HFF-Myc (cell line): ENCODE measurements around the gene TMEM240.
A peak's percentile ranks its signal among the peaks of the same experiment; 100 is the strongest.

ENCODE experiments used
- DNase-seq: peaks from one replicate; pipeline ENCODE4 v3.0.0-alpha.2; 2011; ENCODE audit warnings: low read depth; ENCODE audit errors: extremely low read depth
- H3K4me3 ChIP-seq: replicated peaks from 2 replicates; pipeline ENCODE4 v1.5.1; 2011; ENCODE audit warnings: low read depth, mild to moderate bottlenecking, control low read depth, low read length
- TF ChIP-seq, protein P1 (sequence below): IDR thresholded peaks from 2 replicates; pipeline ENCODE4 v1.5.1; 2012; ENCODE audit warnings: mild to moderate bottlenecking, low read depth, low read length, control low read depth; ENCODE audit errors: missing control alignments

The TMEM240 gene

DNA sequence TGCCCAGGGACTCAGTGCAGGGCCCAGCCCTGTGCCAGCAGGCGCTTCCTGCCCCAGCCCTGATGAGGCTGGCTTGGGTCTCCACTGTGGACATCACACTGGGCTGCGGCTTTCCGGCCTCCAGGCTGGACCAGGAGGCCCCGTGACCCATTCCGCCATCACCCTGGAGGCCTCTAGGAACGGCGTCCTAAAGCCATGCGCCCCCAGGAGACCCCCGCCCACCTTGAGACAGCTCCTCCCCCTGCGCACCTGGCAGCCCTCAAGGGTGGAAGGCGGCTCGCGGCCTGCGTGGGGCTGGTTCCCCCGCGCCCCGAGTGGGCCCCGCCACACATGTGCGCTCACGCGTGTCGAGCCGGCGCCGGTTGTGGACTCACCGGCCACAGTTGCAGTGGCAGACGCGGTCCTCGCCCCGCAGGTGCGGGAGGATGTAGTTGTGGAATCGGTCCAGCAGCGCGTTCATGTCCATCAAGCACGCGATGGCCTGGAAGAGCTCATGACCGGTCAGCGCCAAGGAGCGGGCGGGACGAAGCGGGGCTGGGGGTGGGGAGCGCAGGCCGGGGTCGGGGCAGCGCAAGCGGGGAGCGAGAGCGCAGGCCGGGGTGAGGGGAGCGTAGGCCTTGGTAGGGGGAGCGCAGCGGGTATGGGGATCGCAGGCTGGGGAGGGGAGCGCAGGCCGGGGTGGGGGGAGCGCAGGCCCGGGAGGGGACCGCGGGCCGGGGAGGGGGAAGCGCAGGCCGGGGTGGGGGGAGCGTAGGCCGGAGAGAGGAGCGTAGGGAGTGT is 924 bp downstream of the TMEM240 start:
- no peak for DNase-seq
- TF ChIP-seq, protein P1, sequence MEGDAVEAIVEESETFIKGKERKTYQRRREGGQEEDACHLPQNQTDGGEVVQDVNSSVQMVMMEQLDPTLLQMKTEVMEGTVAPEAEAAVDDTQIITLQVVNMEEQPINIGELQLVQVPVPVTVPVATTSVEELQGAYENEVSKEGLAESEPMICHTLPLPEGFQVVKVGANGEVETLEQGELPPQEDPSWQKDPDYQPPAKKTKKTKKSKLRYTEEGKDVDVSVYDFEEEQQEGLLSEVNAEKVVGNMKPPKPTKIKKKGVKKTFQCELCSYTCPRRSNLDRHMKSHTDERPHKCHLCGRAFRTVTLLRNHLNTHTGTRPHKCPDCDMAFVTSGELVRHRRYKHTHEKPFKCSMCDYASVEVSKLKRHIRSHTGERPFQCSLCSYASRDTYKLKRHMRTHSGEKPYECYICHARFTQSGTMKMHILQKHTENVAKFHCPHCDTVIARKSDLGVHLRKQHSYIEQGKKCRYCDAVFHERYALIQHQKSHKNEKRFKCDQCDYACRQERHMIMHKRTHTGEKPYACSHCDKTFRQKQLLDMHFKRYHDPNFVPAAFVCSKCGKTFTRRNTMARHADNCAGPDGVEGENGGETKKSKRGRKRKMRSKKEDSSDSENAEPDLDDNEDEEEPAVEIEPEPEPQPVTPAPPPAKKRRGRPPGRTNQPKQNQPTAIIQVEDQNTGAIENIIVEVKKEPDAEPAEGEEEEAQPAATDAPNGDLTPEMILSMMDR: no peak
- peak overlapping the region; percentile 55 for H3K4me3 ChIP-seq

DNA sequence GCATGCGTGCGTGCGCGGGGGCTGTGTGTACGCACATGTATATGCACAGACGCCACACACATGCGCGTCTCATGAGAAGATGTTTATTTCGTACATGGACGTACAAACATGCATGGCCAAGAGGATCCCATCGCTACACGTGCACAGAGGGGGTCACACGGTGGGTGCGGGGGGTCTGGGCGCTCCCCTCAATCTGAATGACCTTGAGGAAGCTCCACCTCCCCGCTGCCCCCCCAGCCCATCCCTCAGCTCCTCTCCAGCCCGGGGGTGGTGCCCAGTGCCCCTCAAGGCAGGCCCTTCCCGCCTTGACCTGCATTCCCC is 1.5 kb downstream of the TMEM240 start:
- TF ChIP-seq, protein P1: no peak
- peak overlapping the region; percentile 55 for H3K4me3 ChIP-seq
- no peak for DNase-seq

DNA sequence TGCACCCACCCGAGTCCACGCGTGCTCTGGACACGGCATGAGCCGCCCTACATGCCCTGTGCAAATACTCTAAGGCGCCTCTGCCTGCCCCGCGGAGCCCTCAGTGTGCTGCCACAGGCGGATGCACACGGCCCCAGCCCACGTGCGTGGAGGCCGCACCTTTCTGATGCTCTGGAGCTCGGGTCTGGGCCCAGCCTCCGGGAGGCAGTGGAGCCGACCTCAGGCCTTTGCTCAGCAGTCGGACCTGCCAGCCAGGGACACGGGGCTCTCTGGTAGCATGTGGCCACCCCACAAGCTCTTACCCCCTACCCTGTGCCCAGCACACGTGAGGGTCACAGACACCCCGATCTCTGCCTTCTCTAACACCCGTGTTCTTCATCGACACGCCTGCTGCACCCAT is 2.1 kb downstream of the TMEM240 start:
- no peak for DNase-seq
- TF ChIP-seq, protein P1: no peak
- H3K4me3 ChIP-seq: peak overlapping the region; percentile 55

DNA sequence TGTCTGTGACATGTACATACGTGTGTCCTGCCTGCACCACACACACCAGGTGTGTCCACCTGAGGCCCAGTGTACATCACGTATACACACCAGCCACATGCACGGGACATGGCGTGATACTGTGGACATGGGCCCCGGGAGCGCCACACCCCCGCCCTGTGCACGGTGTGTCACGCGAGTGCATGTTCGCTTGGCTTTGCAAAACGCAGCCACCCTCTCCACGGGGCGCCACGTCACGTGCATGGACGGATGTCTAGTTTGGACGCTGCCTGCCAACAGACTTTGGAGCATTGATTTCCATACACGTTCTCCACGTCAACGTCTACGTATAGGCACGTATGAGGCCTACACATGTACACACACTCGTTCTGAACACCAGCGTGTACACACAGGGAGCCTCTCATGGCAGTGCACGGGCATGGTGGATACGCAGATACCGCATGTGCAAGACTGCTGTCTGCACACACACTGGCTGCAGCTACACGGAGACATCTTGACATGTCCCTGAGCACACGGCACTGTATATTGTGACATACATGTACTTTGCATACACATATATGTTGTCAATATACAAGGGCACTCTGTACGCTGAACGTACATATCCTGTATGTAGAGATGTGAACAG is 2.7 kb downstream of the TMEM240 start:
- TF ChIP-seq, protein P1: no peak
- no peak overlapping the region for H3K4me3 ChIP-seq
- DNase-seq: no peak

DNA sequence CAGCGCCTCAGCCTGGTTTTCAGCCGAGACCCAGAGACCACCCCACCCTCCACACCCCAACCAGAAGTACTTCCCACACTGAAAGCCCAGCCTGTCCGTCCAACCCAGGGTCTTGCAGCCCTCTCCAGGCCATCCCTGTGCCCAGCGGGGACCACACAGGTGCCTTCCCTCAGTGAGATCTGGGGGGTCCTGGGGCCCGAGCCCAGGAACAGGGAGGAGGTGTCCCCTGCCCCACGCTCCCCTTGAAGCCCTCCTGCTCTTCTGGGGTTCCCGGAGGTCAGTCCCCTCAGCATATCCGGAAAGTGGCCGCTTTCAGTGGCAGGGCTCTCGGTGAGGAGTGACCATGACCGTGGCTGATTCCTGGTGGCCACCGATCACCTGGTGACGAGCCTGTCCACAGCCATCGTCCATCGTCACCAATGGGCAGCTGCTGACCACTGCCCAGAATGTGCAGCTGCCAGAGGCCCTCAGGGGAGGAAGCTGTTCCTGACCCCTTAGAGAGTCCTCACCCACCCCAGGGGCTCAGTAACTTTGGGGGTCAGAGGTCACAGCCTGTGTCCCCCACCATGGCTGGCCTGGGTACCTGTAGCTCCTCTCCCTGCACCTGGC is 3.4 kb downstream of the TMEM240 start:
- no peak for DNase-seq
- no peak overlapping the region for H3K4me3 ChIP-seq
- TF ChIP-seq, protein P1: no peak

DNA sequence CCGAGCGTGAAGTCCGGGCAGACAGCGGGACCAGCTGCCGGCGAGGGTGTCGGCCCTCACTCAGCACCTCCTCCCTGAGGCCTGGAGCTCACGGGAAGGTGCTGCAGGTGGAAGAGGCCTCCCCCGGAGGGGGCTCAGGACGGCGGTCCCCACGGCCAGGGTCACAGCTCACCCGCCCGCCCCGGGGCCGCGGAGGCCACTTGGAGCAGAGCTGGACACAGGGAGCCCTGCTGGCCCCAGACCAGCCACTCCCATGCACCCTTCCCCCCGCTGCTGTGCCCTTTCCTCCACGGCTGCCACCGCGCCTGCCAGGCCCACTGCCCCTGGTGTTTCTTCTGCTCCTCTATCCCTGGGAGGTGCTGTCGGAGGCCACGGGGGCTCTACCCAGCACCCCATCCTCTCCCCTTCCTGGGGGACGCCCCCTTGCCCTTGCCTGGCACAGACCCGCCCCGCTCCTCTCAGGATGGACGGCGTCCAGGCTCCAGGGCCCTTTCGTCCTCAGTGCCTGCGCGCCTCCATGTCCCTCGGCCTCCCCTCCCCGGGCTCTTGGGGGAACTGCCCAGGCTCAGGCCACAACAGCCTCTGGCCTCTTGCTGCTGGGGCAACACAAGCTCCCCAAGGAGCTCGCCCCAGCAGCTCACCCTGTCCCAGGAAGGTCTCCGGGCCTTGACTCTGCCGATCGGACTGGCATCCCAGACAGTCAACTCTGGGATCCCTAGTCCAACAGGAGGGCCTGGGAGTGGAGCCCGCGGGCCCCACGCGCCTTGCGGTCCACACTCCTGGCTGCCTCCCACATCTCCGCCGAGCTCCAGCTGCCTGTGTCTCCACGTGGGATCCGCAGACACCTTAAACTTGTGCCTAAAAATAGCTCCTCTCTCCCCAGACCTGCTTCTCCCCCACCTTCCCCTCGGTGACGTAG is 4.1 kb downstream of the TMEM240 start:
- TF ChIP-seq, protein P1: no peak
- DNase-seq: no peak
- no peak overlapping the region for H3K4me3 ChIP-seq
